ENCODE measurements around the gene KAT7. TPM values are rescaled to one million over a fixed set of nuclear protein-coding genes. Genes with fewer than 3 reads are reported as not detected.
"Not testable (repeated sequence)": the region's sequence is repeated elsewhere in the genome, so short reads cannot be mapped to it uniquely, and the experiment has no call there.

The KAT7 gene
- total RNA-seq, 3 donors from 2014 or later (not counting 1 experiment from before 2014, with no cell fraction given) = 195 to 231 (median 213) TPM

DNA sequence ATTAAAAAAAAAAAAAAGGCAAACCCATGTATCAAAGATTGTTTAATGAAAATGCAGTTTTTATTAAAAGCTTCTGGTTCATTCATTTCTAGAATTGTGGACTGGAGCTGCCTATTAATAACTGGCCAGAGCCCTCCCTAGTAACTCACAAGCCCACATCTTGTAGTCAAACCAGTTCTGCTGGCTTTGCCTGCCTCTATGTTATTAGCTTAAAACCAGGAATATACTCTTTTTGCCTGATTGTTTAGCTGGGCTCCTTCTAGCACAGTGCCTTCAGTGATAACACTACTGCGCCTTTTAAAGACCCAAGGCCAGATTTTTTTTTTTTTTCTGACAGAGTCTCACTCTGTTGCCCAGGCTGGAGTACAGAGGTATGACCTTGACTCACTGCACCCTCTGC is 33.4 kb downstream of the KAT7 start:
- H3K9me3 ChIP-seq (ENCODE audit: control insufficient read depth, insufficient read depth, low read length) = no peaks in the 10 kb centered on the region
- H3K36me3 ChIP-seq (ENCODE audit: control insufficient read depth, insufficient read depth, low read length) = peaks cover 66% of the 10 kb centered on the region
- WGBS (ENCODE audit: insufficient coverage) = 100% methylated on average over 1 of the region's 1 CpG
- no peak for DNase-seq
- TF ChIP-seq, protein P1, sequence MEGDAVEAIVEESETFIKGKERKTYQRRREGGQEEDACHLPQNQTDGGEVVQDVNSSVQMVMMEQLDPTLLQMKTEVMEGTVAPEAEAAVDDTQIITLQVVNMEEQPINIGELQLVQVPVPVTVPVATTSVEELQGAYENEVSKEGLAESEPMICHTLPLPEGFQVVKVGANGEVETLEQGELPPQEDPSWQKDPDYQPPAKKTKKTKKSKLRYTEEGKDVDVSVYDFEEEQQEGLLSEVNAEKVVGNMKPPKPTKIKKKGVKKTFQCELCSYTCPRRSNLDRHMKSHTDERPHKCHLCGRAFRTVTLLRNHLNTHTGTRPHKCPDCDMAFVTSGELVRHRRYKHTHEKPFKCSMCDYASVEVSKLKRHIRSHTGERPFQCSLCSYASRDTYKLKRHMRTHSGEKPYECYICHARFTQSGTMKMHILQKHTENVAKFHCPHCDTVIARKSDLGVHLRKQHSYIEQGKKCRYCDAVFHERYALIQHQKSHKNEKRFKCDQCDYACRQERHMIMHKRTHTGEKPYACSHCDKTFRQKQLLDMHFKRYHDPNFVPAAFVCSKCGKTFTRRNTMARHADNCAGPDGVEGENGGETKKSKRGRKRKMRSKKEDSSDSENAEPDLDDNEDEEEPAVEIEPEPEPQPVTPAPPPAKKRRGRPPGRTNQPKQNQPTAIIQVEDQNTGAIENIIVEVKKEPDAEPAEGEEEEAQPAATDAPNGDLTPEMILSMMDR (IDR thresholded peaks at IDR 0.05) = no peak
- no peaks in the 10 kb centered on the region for H3K27me3 ChIP-seq (ENCODE audit: control insufficient read depth, insufficient read depth, low read length)
- ATAC-seq = no peak
- H3K27ac ChIP-seq (ENCODE audit: low read length) = no peak overlapping the region
- H3K4me1 ChIP-seq (ENCODE audit: control insufficient read depth, insufficient read depth, low read length) = peaks cover 35% of the 10 kb centered on the region
- no peak overlapping the region for H3K4me3 ChIP-seq (ENCODE audit: low read length)
- H3K4me3 Mint-ChIP-seq = no peak overlapping the region
- peak overlapping the region; percentile 85 to 87 for H3K27ac Mint-ChIP-seq
- H3K27me3 Mint-ChIP-seq (ENCODE audit: low read depth in 2 of 2) = no peaks in the 10 kb centered on the region
- H3K36me3 Mint-ChIP-seq = peaks cover 41% of the 10 kb centered on the region
- H3K4me1 Mint-ChIP-seq = peaks cover 39 to 43% of the 10 kb centered on the region in 2 donors
- intact Hi-C loops (cut with micrococcal nuclease) = no loop called here
- H3K9me3 Mint-ChIP-seq = no peaks in the 10 kb centered on the region

DNA sequence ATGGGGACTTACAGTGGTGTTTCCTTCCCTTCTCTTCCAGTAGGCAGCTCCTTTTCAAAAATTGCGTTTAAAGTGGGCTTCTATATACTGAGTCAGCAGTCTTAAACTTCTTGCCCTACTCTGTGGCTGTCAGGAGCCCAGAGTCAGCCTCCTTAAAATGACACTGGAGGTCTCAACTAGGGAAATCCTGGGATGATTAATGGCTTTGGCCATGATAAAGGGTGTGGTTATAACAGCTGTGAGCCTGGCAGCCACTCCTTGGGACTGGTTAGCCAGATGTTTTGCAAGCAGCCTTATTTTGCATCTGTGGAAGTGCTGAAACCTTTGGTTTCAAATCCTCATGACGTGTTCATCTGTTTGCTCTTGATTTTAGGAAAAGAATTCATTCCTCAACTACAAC is 34.3 kb downstream of the KAT7 start:
- Histone ChIP-seq H3K9me3 (ENCODE audit: control insufficient read depth, insufficient read depth, low read length) (no peaks in the 10 kb centered on the region), H3K27ac (ENCODE audit: low read length) (no peak overlapping the region), H3K36me3 (ENCODE audit: control insufficient read depth, insufficient read depth, low read length) (peaks cover 68% of the 10 kb centered on the region), H3K4me3 (ENCODE audit: low read length) (no peak overlapping the region), H3K4me1 (ENCODE audit: control insufficient read depth, insufficient read depth, low read length) (peaks cover 26% of the 10 kb centered on the region), H3K27me3 (ENCODE audit: control insufficient read depth, insufficient read depth, low read length) (no peaks in the 10 kb centered on the region)
- TF ChIP-seq, protein P1 (IDR thresholded peaks at IDR 0.05) = no peak
- ATAC-seq = no peak
- no peaks in the 10 kb centered on the region for H3K9me3 Mint-ChIP-seq
- peaks cover 47% of the 10 kb centered on the region for H3K36me3 Mint-ChIP-seq
- intact Hi-C loops (cut with micrococcal nuclease) = no loop called here
- peak overlapping the region; percentile 24 to 87 for H3K27ac Mint-ChIP-seq
- WGBS (ENCODE audit: insufficient coverage) = 65% methylated on average over 2 of the region's 2 CpGs
- no peak overlapping the region for H3K4me3 Mint-ChIP-seq
- DNase-seq = no peak
- no peaks in the 10 kb centered on the region for H3K27me3 Mint-ChIP-seq (ENCODE audit: low read depth in 2 of 2)
- peaks cover 32 to 35% of the 10 kb centered on the region in 2 donors for H3K4me1 Mint-ChIP-seq

DNA sequence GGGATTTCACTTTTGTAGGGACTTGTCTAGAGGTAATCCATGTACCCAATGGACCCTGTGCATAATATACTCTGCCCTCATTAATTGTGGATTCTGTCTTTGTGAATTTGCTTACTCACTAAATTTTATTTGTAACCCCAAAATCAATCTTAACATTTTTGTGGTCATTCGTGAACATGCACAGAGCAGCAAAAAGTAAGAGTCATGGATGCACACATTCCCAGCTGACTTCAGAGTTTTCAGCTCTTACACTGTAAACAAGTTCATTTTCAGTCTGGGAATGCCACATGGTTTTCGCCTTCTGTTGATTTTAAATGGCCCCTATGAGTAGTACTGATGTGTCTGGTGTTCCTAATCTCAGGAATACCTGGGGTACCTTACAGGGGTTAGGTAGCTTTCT is 35.1 kb downstream of the KAT7 start:
- H3K4me1 ChIP-seq (ENCODE audit: control insufficient read depth, insufficient read depth, low read length) = peaks cover 18% of the 10 kb centered on the region
- ATAC-seq (no peak), DNase-seq (no peak)
- H3K36me3 ChIP-seq (ENCODE audit: control insufficient read depth, insufficient read depth, low read length) = peaks cover 71% of the 10 kb centered on the region
- Mint-ChIP-seq H3K9me3 (no peaks in the 10 kb centered on the region), H3K4me3 (no peak overlapping the region), H3K4me1 (peaks cover 28 to 35% of the 10 kb centered on the region in 2 donors), H3K27me3 (ENCODE audit: low read depth in 2 of 2) (no peaks in the 10 kb centered on the region), H3K36me3 (peaks cover 55% of the 10 kb centered on the region), H3K27ac (peak overlapping the region in 1 of 2 donors; percentile 26)
- no peak overlapping the region for H3K27ac ChIP-seq (ENCODE audit: low read length)
- 92% methylated on average over 2 of the region's 2 CpGs for WGBS (ENCODE audit: insufficient coverage)
- intact Hi-C loops (cut with micrococcal nuclease) = no loop called here
- no peaks in the 10 kb centered on the region for H3K27me3 ChIP-seq (ENCODE audit: control insufficient read depth, insufficient read depth, low read length)
- TF ChIP-seq, protein P1 (IDR thresholded peaks at IDR 0.05) = no peak
- H3K4me3 ChIP-seq (ENCODE audit: low read length) = no peak overlapping the region
- H3K9me3 ChIP-seq (ENCODE audit: control insufficient read depth, insufficient read depth, low read length) = no peaks in the 10 kb centered on the region

DNA sequence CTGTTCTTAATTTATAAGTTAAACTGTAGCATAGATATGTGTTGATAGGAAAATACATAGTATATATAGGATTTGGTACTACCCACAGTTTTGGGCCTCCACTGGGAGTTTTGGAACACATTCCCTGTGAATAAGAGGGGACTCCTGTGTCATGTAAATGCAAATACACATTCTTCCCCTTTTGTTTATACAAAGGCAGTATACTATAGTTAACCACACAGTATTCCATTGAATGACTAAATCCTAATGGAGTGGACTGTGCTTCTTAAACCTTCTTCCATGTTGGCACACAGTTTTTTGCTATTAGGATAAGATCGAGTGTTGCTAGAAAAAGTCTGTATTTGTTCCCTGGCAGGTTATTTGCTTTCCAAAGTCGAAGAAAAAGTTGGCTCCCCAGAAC is 37.2 kb downstream of the KAT7 start:
- Mint-ChIP-seq H3K27me3 (ENCODE audit: low read depth in 2 of 2) (no peaks in the 10 kb centered on the region), H3K27ac (no peak overlapping the region), H3K4me1 (peaks cover 14 to 29% of the 10 kb centered on the region in 2 donors), H3K36me3 (peaks cover 56% of the 10 kb centered on the region), H3K4me3 (no peak overlapping the region), H3K9me3 (no peaks in the 10 kb centered on the region)
- DNase-seq = no peak
- Histone ChIP-seq H3K36me3 (ENCODE audit: control insufficient read depth, insufficient read depth, low read length) (peaks cover 81% of the 10 kb centered on the region), H3K9me3 (ENCODE audit: control insufficient read depth, insufficient read depth, low read length) (no peaks in the 10 kb centered on the region), H3K4me1 (ENCODE audit: control insufficient read depth, insufficient read depth, low read length) (peaks cover 1% of the 10 kb centered on the region), H3K4me3 (ENCODE audit: low read length) (no peak overlapping the region), H3K27ac (ENCODE audit: low read length) (no peak overlapping the region), H3K27me3 (ENCODE audit: control insufficient read depth, insufficient read depth, low read length) (no peaks in the 10 kb centered on the region)
- ATAC-seq = no peak
- TF ChIP-seq, protein P1 (IDR thresholded peaks at IDR 0.05) = no peak
- 98% methylated on average over 2 of the region's 2 CpGs for WGBS (ENCODE audit: insufficient coverage)
- intact Hi-C loops (cut with micrococcal nuclease) = no loop called here

DNA sequence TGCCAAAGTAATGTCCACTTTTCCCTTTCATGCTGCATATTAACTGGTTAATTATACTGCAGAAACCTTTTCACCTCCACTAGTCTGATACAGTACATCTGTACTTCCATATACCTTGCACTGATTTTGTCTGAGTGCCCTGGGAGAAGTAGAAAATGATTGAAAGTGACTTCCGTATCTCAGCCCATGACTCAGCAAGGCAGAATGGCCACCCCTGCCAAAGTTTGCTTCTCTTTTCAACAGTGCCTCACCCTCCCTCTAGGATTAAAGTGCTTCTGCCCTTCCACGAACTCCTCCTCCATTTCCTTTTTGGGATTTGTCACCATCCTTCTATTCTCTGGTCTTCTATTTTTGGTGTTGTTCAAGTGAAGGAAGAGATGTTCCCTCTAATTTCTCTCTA is 39.8 kb downstream of the KAT7 start:
- H3K9me3 ChIP-seq (ENCODE audit: control insufficient read depth, insufficient read depth, low read length); DNase-seq; H3K27me3 ChIP-seq (ENCODE audit: control insufficient read depth, insufficient read depth, low read length); H3K4me3 ChIP-seq (ENCODE audit: low read length); H3K27me3 Mint-ChIP-seq (ENCODE audit: low read depth in 2 of 2); H3K27ac ChIP-seq (ENCODE audit: low read length); H3K4me1 ChIP-seq (ENCODE audit: control insufficient read depth, insufficient read depth, low read length); H3K9me3 Mint-ChIP-seq; intact Hi-C loops (cut with micrococcal nuclease); ATAC-seq; H3K4me3 Mint-ChIP-seq: not testable (repeated sequence)
- H3K36me3 Mint-ChIP-seq = peaks cover 46% of the 10 kb centered on the region
- WGBS (ENCODE audit: insufficient coverage) = 73% methylated on average over 2 of the region's 2 CpGs
- H3K27ac Mint-ChIP-seq = peak overlapping the region in 1 of 2 donors; percentile 56
- peaks cover 4 to 23% of the 10 kb centered on the region in 2 donors for H3K4me1 Mint-ChIP-seq
- peaks cover 70% of the 10 kb centered on the region for H3K36me3 ChIP-seq (ENCODE audit: control insufficient read depth, insufficient read depth, low read length)

All from natural killer cell (primary cell).